ENCODE results near the gene JAKMIP1. TPM values are rescaled to one million over a fixed set of nuclear protein-coding genes. Genes with fewer than 3 reads are reported as not detected.

The JAKMIP1 gene
- total RNA-seq, 1 donor from 2014 or later, result not detected

DNA sequence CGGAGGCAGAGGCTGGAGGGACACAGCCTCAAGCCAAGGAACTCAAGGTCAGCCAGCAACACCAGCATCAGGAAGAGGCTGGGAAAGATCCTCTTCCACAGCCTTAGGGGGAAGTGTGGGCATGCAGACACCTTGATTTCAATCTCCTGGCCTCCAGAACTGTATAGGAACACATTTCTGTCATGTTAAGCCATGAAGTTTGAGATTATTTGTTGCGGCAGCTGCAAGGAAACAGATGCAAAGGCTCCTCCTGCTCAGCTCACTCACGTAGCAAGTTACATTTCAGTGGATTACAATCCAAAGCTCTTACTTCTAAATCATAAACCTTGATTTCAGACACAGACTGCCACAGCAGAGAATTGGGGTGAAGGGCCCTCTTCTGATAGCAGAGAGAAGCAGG, 113.5 kb downstream of the JAKMIP1 start:
- TF ChIP-seq, protein P1, sequence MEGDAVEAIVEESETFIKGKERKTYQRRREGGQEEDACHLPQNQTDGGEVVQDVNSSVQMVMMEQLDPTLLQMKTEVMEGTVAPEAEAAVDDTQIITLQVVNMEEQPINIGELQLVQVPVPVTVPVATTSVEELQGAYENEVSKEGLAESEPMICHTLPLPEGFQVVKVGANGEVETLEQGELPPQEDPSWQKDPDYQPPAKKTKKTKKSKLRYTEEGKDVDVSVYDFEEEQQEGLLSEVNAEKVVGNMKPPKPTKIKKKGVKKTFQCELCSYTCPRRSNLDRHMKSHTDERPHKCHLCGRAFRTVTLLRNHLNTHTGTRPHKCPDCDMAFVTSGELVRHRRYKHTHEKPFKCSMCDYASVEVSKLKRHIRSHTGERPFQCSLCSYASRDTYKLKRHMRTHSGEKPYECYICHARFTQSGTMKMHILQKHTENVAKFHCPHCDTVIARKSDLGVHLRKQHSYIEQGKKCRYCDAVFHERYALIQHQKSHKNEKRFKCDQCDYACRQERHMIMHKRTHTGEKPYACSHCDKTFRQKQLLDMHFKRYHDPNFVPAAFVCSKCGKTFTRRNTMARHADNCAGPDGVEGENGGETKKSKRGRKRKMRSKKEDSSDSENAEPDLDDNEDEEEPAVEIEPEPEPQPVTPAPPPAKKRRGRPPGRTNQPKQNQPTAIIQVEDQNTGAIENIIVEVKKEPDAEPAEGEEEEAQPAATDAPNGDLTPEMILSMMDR (IDR thresholded peaks at IDR 0.05; ENCODE audit: unreplicated experiment), result no peak
- Mint-ChIP-seq H3K4me1 (no peaks in the 10 kb centered on the region), H3K27me3 (ENCODE audit: low read depth) (peaks cover 49% of the 10 kb centered on the region), H3K4me3 (no peak overlapping the region), H3K9me3 (peaks cover 5% of the 10 kb centered on the region), H3K27ac (no peak overlapping the region), H3K36me3 (no peaks in the 10 kb centered on the region)
- DNase-seq (ENCODE audit: low spot score in 2 of 2, unreplicated experiment in 2 of 2), result no peak

DNA sequence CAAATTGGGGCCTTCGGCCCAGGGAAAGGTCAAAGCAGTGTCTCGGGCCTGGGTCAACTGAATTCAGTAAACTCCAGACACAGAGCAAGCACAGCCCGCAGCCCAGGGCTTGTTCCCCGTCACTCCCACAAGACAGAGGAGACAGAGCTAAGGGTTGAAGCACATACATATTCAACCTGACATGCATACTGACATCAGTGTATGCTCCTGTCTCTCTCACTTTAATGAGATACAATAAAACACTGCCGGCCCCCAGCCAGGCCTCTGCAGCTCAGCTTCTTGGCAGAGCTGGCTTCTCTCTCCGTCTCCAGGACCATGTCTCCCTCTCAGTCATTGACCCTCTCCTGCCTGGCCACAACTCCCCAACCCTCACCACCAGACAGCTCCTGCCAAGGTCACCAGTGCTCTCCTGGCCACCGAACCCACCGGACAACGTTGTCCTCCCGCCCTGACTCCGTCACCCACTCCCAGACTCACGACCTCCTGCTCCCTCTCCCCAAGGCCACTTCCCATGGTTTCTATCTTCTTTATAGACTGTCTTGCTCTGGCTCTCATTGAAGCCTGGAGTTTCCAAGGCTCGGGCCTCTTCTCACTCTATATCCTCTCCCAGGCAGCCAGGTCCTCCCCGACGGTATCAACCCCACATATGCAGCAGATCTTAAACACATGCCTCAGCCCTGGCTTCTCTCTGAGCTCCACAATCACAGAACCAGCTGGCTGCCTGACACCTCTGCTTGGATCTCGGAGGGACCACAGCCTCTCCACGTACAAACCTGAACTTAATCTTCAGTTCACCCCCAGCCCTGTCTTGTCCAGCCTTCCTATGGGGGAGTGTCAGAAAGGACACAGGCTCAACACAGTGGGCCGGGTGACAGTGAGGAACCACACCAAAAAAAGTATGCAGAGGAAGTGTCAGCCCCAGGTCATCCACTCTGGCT, 114.4 kb downstream of the JAKMIP1 start:
- Mint-ChIP-seq H3K36me3 (no peaks in the 10 kb centered on the region), H3K27me3 (ENCODE audit: low read depth) (peaks cover 47% of the 10 kb centered on the region), H3K4me1 (no peaks in the 10 kb centered on the region), H3K4me3 (no peak overlapping the region), H3K27ac (no peak overlapping the region), H3K9me3 (peaks cover 5% of the 10 kb centered on the region)
- DNase-seq (ENCODE audit: low spot score in 2 of 2, unreplicated experiment in 2 of 2), result no peak
- TF ChIP-seq, protein P1 (IDR thresholded peaks at IDR 0.05; ENCODE audit: unreplicated experiment), result no peak

DNA sequence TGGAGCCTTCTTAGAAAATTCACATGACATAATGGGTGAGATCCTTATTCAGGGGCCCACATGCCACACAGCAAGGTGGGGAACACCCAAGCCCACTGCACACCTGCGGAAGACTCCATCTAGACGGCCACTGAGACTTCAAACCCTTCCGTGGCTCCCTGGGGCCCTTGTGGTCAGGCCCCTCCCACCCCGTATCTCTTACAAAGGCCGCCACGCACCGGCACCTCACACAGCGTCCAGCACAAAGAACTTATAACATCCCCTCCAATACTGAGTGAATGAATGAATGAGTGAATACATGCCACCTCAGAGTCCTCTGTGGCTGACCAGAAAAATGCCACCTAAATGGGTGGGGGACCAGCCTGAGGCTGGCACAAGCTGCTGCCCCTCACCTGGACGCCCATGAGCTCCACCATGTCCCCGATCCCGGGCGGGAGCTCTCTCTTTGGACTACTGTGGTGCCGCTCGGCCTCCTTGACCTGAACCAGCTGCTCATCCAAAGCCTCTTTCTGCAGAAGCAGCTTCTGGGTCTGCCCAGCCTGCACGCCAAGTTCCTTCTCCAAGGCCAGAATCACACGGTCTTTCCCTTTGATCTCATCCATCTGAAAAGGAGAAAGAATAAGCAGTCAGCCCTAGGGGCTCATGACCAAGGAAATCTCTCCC, 115.2 kb downstream of the JAKMIP1 start:
- Mint-ChIP-seq H3K4me1 (no peaks in the 10 kb centered on the region), H3K27ac (no peak overlapping the region), H3K27me3 (ENCODE audit: low read depth) (peaks cover 43% of the 10 kb centered on the region), H3K4me3 (no peak overlapping the region), H3K36me3 (no peaks in the 10 kb centered on the region), H3K9me3 (peaks cover 5% of the 10 kb centered on the region)
- no peak for DNase-seq (ENCODE audit: low spot score in 2 of 2, unreplicated experiment in 2 of 2)
- TF ChIP-seq, protein P1 (IDR thresholded peaks at IDR 0.05; ENCODE audit: unreplicated experiment), result no peak

DNA sequence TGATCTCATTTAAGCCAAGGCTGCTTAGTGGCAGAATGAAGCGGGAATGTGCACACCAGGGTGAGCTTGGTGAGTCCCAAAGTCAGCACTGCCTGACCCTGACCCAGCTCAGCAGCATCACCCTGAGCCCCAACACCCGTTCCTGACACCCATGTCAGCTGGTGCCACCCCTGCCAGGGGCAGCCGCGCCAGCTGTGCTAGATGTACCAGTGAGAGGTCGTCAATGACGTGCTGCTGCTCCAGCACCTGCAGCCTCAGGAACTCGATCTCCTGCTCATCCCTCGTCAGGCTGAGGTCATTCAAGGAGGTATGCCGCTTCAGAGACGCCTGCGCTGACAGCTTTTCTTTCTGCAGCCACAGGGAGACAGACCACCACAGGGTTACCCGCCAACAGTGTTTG, 120.4 kb downstream of the JAKMIP1 start:
- DNase-seq (ENCODE audit: low spot score in 2 of 2, unreplicated experiment in 2 of 2), result no peak
- Mint-ChIP-seq H3K36me3 (no peaks in the 10 kb centered on the region), H3K27me3 (ENCODE audit: low read depth) (peaks cover 20% of the 10 kb centered on the region), H3K4me1 (no peaks in the 10 kb centered on the region), H3K4me3 (no peak overlapping the region), H3K9me3 (peaks cover 5% of the 10 kb centered on the region), H3K27ac (no peak overlapping the region)
- TF ChIP-seq, protein P1 (IDR thresholded peaks at IDR 0.05; ENCODE audit: unreplicated experiment), result no peak

DNA sequence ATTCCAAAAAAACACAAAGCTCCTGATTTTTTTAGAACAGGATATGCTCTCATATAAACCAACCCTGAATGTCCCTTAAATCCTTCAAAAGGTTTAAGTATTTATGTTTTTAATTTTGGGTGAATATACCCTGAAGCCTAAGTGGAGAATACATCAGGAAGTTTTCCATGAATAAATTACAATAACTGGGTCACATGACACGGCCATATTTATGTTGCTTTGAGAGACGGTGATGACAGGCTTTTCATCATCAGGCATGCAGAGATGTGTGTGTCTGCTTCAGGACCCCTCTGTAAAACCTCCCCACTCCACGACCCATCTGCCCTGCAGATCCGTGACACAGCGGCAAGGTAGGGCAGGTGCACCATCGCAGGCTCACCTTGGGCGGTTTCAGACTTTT, 121.8 kb downstream of the JAKMIP1 start:
- Mint-ChIP-seq H3K27ac (no peak overlapping the region), H3K4me1 (no peaks in the 10 kb centered on the region), H3K4me3 (no peak overlapping the region), H3K9me3 (no peaks in the 10 kb centered on the region), H3K27me3 (ENCODE audit: low read depth) (peaks cover 23% of the 10 kb centered on the region), H3K36me3 (no peaks in the 10 kb centered on the region)
- TF ChIP-seq, protein P1 (IDR thresholded peaks at IDR 0.05; ENCODE audit: unreplicated experiment), result no peak
- no peak for DNase-seq (ENCODE audit: low spot score in 2 of 2, unreplicated experiment in 2 of 2)
